ENCODE measurements around the gene YOD1.

Gene YOD1

DNA sequence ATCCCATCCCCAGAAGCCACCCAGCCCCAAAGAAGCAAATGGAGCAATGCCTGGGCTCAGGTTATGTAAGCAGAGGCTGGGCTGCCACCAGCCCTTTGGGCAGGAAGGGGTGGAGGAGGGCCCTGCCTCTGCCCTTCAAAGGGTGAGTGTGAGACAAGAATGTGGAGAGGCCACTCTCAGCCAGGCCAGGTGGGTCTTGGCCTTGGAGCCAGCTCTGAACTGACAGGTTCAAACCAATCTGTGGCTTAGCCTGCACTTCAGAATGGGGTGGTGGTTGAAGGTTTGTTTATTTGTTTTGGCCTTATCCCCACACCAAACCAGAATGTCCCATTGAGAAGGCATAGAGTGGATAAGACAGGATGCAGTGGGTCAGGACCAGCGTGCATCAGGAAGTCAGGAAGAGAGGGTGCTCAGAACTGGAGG lies 48.3 kb downstream of the YOD1 start:
- CTCF ChIA-PET, result interaction anchor here (0.6 to 5.6 kb wide), 7 partner anchors 11 to 72 kb away, joined by 3 to 92 read pairs (median 4); no protein-coding TSS in a partner anchor
- POLR2A ChIA-PET, result no interaction called here
- H3K4me3 ChIP-seq (ENCODE audit: low read depth, low read length), result no peak overlapping the region
- no peak for DNase-seq (ENCODE audit: low read depth, low spot score)
- TF ChIP-seq CTCF (IDR thresholded peaks at IDR 0.05; ENCODE audit: insufficient read depth, low read length, missing control alignments), result no peak

- no peak overlapping the region for H3K4me3 ChIP-seq (ENCODE audit: low read depth, low read length)
- ChIA-PET CTCF (interaction anchor here (3.8 kb wide), 1 partner anchor 20 kb away, joined by 31 read pairs; no protein-coding TSS in a partner anchor), POLR2A (no interaction called here)
- no peak for DNase-seq (ENCODE audit: low read depth, low spot score)
- no peak for TF ChIP-seq CTCF (IDR thresholded peaks at IDR 0.05; ENCODE audit: insufficient read depth, low read length, missing control alignments)
Observed at GRCh38 chr1:207001492-207002245, 49.3 kb downstream of the YOD1 start.

- no peak overlapping the region for H3K4me3 ChIP-seq (ENCODE audit: low read depth, low read length)
- no peak for DNase-seq (ENCODE audit: low read depth, low spot score)
- ChIA-PET CTCF (no interaction called here), POLR2A (no interaction called here)
- no peak for TF ChIP-seq CTCF (IDR thresholded peaks at IDR 0.05; ENCODE audit: insufficient read depth, low read length, missing control alignments)
Observed at GRCh38 chr1:207000651-207001291, 50.2 kb downstream of the YOD1 start.

DNA sequence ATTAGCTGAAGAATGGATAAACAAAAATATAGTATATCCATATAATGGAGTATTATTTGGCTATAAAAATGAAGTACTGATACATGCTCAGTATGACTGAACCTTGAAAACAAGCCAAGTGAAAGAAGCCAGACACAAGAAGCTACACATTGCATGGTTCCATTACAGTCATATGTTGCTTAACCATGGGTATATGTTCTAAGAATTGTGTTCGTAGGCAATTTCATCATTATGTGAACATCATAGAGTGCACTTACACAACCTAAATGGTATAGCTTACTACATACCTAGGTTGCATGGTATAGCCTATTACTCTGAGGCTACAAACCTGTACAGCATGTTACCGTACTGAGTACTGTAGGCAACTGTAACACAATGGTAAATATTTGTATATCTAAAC lies 52.2 kb downstream of the YOD1 start:
- CTCF ChIA-PET, result interaction anchor here (0.6 to 5.8 kb wide), 6 partner anchors 7 to 76 kb away, joined by 3 to 41 read pairs (median 4); partner anchors contain the start of gene C1orf116
- TF ChIP-seq CTCF (IDR thresholded peaks at IDR 0.05; ENCODE audit: insufficient read depth, low read length, missing control alignments), result no peak
- no peak for DNase-seq (ENCODE audit: low read depth, low spot score)
- H3K4me3 ChIP-seq (ENCODE audit: low read depth, low read length), result no peak overlapping the region
- POLR2A ChIA-PET, result no interaction called here
